Measurements from ENCODE around the gene GCK.

- TF ChIP-seq POLR2AphosphoS5 (IDR thresholded peaks at IDR 0.05; ENCODE audit: low read depth, low read length) (no peak), SIN3A (IDR thresholded peaks at IDR 0.05; ENCODE audit: borderline replicate concordance, insufficient read depth, low read length) (no peak), TAF1 (IDR thresholded peaks at IDR 0.05; ENCODE audit: borderline replicate concordance, insufficient read depth, low read length) (no peak)
- TF ChIP-seq, protein P1, sequence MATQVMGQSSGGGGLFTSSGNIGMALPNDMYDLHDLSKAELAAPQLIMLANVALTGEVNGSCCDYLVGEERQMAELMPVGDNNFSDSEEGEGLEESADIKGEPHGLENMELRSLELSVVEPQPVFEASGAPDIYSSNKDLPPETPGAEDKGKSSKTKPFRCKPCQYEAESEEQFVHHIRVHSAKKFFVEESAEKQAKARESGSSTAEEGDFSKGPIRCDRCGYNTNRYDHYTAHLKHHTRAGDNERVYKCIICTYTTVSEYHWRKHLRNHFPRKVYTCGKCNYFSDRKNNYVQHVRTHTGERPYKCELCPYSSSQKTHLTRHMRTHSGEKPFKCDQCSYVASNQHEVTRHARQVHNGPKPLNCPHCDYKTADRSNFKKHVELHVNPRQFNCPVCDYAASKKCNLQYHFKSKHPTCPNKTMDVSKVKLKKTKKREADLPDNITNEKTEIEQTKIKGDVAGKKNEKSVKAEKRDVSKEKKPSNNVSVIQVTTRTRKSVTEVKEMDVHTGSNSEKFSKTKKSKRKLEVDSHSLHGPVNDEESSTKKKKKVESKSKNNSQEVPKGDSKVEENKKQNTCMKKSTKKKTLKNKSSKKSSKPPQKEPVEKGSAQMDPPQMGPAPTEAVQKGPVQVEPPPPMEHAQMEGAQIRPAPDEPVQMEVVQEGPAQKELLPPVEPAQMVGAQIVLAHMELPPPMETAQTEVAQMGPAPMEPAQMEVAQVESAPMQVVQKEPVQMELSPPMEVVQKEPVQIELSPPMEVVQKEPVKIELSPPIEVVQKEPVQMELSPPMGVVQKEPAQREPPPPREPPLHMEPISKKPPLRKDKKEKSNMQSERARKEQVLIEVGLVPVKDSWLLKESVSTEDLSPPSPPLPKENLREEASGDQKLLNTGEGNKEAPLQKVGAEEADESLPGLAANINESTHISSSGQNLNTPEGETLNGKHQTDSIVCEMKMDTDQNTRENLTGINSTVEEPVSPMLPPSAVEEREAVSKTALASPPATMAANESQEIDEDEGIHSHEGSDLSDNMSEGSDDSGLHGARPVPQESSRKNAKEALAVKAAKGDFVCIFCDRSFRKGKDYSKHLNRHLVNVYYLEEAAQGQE (IDR thresholded peaks at IDR 0.05; ENCODE audit: insufficient read depth in 1 of 2, low read depth in 2 of 2, low read length in 2 of 2), result no peak
Measured at GRCh38 chr7:44217223-44217714, 28.0 kb upstream of the GCK start.
